ENCODE measurements around the gene AKAIN1. TPM values are rescaled to one million over a fixed set of nuclear protein-coding genes. Genes with fewer than 3 reads are reported as not detected.

AKAIN1 gene
- total and polyA plus RNA-seq, 2 experiments from 2014 or later, result not detected

GRCh38 chr18:5142131-5142530 is 54.9 kb downstream of the AKAIN1 start:
- DNase-seq (ENCODE audit: low spot score) (no peak), ATAC-seq (no peak)
- Mint-ChIP-seq H3K36me3 (ENCODE audit: low read depth) (no peaks in the 10 kb centered on the region), H3K4me3 (no peak overlapping the region), H3K4me1 (no peaks in the 10 kb centered on the region), H3K27me3 (ENCODE audit: insufficient read depth, low read depth, poor library complexity) (no peaks in the 10 kb centered on the region), H3K9me3 (peaks cover 4% of the 10 kb centered on the region; the same call in 2 of the 3 replicates), H3K27ac (no peak overlapping the region)
- no peak overlapping the region for H3K4me2 ChIP-seq
- H3K4me3 ChIP-seq, result no peak overlapping the region
- H3F3A ChIP-seq (replicated peaks; ENCODE audit: low read depth), result no peaks in the 10 kb centered on the region
- no peaks in the 10 kb centered on the region for H3K4me1 ChIP-seq (ENCODE audit: insufficient read depth)
- no peaks in the 10 kb centered on the region for H3K79me2 ChIP-seq (replicated peaks; ENCODE audit: insufficient read depth)
- H3K9me2 ChIP-seq (ENCODE audit: insufficient read depth), result no peaks in the 10 kb centered on the region
- no peak for TF ChIP-seq POLR2AphosphoS5 (IDR thresholded peaks at IDR 0.05; ENCODE audit: low read depth)
- TF ChIP-seq STAT1 (IDR thresholded peaks at IDR 0.05; ENCODE audit: unreplicated experiment), result no peak
- TF ChIP-seq EZH2 (IDR thresholded peaks at IDR 0.05; ENCODE audit: low read depth, unreplicated experiment), result no peak
- TF ChIP-seq ZNF462 (CRISPR knock-in tag; IDR thresholded peaks at IDR 0.05), result no peak
- no peak for TF ChIP-seq ETS1 (IDR thresholded peaks at IDR 0.05)
- no peak for TF ChIP-seq ZNF114 (CRISPR knock-in tag; IDR thresholded peaks at IDR 0.05)
- no peak for TF ChIP-seq CREB1 (CRISPR knock-in tag; IDR thresholded peaks at IDR 0.05; ENCODE audit: low read depth)
- TF ChIP-seq CTCF (conservative IDR thresholded peaks at IDR 0.05; ENCODE audit: low read depth in 2 of 2), result no peak
- no peak for TF ChIP-seq EZH2phosphoT487 (IDR thresholded peaks at IDR 0.05; ENCODE audit: unreplicated experiment)
- no peak for TF ChIP-seq ZNF331 (CRISPR knock-in tag; IDR thresholded peaks at IDR 0.05; ENCODE audit: low read depth)
- TF ChIP-seq JUNB (IDR thresholded peaks at IDR 0.05; ENCODE audit: unreplicated experiment), result no peak
- TF ChIP-seq NANOG (IDR thresholded peaks at IDR 0.05; ENCODE audit: borderline replicate concordance), result no peak
- TF ChIP-seq REST (IDR thresholded peaks at IDR 0.05; ENCODE audit: unreplicated experiment), result no peak
- H3K36me3 ChIP-seq (ENCODE audit: insufficient read depth), result no peaks in the 10 kb centered on the region
- H4K20me1 ChIP-seq (replicated peaks; ENCODE audit: insufficient read depth), result no peaks in the 10 kb centered on the region
- peak overlapping the region; percentile 16; the same call in 1 of the 2 replicates for H2AFZ ChIP-seq
- H3K27me3 ChIP-seq (ENCODE audit: insufficient read depth), result no peaks in the 10 kb centered on the region
- H3K27ac ChIP-seq (ENCODE audit: low read depth), result no peak overlapping the region

Data from GM23338 (cell line).